Pulmonary artery endothelial cell (primary cell): Measurements from ENCODE around the gene PRR4. TPM values are rescaled to one million over a fixed set of nuclear protein-coding genes. Genes with fewer than 3 reads are reported as not detected.

ENCODE experiments used
- DNase-seq: peaks from one replicate; pipeline ENCODE4 v3.0.0-alpha.2; 2011; ENCODE audit warnings: low read depth, low spot score
- total RNA-seq: library from RNA; depleted of rRNA; stranded (reverse); fragments of >200 nt; gene quantifications from 2 replicates; pipeline ENCODE4 v1.2.3, GENCODE V29; 2014

The PRR4 gene
- total RNA-seq, 1 donor from 2014 or later, result 0.46 TPM

- DNase-seq, result no peak
These were observed 47.5 kb downstream of the PRR4 start for GRCh38 chr12:10801741-10802140.

Other genes starting within 250 kb of the PRR4 start
- 26.1 and 34.1 TPM in 2 replicates for gene MAGOHB, start 235.9 kb downstream of the PRR4 start, total RNA-seq
- gene STYK1, start 175.4 kb downstream of the PRR4 start, total RNA-seq, result 21.8 and 25.5 TPM in 2 replicates
- gene YBX3, start 126.2 kb downstream of the PRR4 start, total RNA-seq, result 206 and 290 TPM in 2 replicates
- gene TAS2R7, start 46.8 kb downstream of the PRR4 start, total RNA-seq, result not detected in 2 replicates
- 0.13 TPM in 1 of 2 replicates, not detected in the other for gene TAS2R8, start 42.2 kb downstream of the PRR4 start, total RNA-seq
- gene TAS2R9, start 39.3 kb downstream of the PRR4 start, total RNA-seq, result not detected in 2 replicates
- gene TAS2R10, start 23.1 kb downstream of the PRR4 start, total RNA-seq, result 0.53 and 0.74 TPM in 2 replicates
- 7.4 and 8.4 TPM in 2 replicates for gene PRH1, start 34.8 kb upstream of the PRR4 start, total RNA-seq
- 0.56 and 0.73 TPM in 2 replicates for gene TAS2R13, start 60.1 kb upstream of the PRR4 start, total RNA-seq
- not detected in 2 replicates for gene PRH2, start 79.8 kb upstream of the PRR4 start, total RNA-seq
- 0.92 and 1.4 TPM in 2 replicates for gene TAS2R14, start 89.8 kb upstream of the PRR4 start, total RNA-seq
- gene TAS2R50, start 137.4 kb upstream of the PRR4 start, total RNA-seq, result 1.1 and 1.6 TPM in 2 replicates
- gene TAS2R20, start 148.8 kb upstream of the PRR4 start, total RNA-seq, result 2.2 TPM in 2 replicates
- gene TAS2R19, start 173.1 kb upstream of the PRR4 start, total RNA-seq, result 3.9 and 4.1 TPM in 2 replicates
- 2.6 and 3.2 TPM in 2 replicates for gene TAS2R31, start 181.9 kb upstream of the PRR4 start, total RNA-seq
- gene TAS2R46, start 212.8 kb upstream of the PRR4 start, total RNA-seq, result 1.3 and 1.6 TPM in 2 replicates
- 0.40 and 1.3 TPM in 2 replicates for gene TAS2R43, start 242.8 kb upstream of the PRR4 start, total RNA-seq